Ishikawa (cell line): ENCODE results near the gene EMILIN3.

Experiments used
- CEBPB ChIP-seq: IDR thresholded peaks from 2 replicates; pipeline ENCODE4 v1.6.1; 2012
- CREB1 ChIP-seq: IDR thresholded peaks from 2 replicates; pipeline ENCODE4 v1.6.1; 2012; ENCODE audit warnings: low read depth
- EGR1 ChIP-seq: IDR thresholded peaks from 2 replicates; pipeline ENCODE4 v1.6.1; 2012
- EP300 ChIP-seq: IDR thresholded peaks from 2 replicates; pipeline ENCODE4 v1.6.1; 2012; ENCODE audit warnings: borderline replicate concordance
- FOXM1 ChIP-seq: IDR thresholded peaks from 2 replicates; pipeline ENCODE4 v1.6.1; 2012; ENCODE audit warnings: low read depth, borderline replicate concordance
- NFIC ChIP-seq: IDR thresholded peaks from 2 replicates; pipeline ENCODE4 v1.6.1; 2012
- RAD21 ChIP-seq: IDR thresholded peaks from 2 replicates; pipeline ENCODE4 v1.6.1; 2012; ENCODE audit warnings: low read depth
- TAF1 ChIP-seq: IDR thresholded peaks from 2 replicates; pipeline ENCODE4 v1.6.1; 2012; ENCODE audit warnings: low read depth, mild to moderate bottlenecking
- TCF12 ChIP-seq: IDR thresholded peaks from 2 replicates; pipeline ENCODE4 v1.6.1; 2012; ENCODE audit warnings: low read depth
- TEAD4 ChIP-seq: IDR thresholded peaks from 2 replicates; pipeline ENCODE4 v1.6.1; 2012
- YY1 ChIP-seq: IDR thresholded peaks from 2 replicates; pipeline ENCODE4 v1.6.1; 2012; ENCODE audit warnings: low read depth
- ZBTB7A ChIP-seq: IDR thresholded peaks from 2 replicates; pipeline ENCODE4 v1.6.1; 2012; ENCODE audit warnings: low read depth
- TF ChIP-seq, protein P1 (sequence below): IDR thresholded peaks from 2 replicates; pipeline ENCODE4 v1.6.1; 2012; ENCODE audit warnings: low read depth, mild to moderate bottlenecking
- TF ChIP-seq, protein P2 (sequence below): IDR thresholded peaks from 2 replicates; pipeline ENCODE4 v1.6.1; 2012
- TF ChIP-seq, protein P3 (sequence below): IDR thresholded peaks from 2 replicates; pipeline ENCODE4 v1.6.1; 2012

Gene EMILIN3

DNA sequence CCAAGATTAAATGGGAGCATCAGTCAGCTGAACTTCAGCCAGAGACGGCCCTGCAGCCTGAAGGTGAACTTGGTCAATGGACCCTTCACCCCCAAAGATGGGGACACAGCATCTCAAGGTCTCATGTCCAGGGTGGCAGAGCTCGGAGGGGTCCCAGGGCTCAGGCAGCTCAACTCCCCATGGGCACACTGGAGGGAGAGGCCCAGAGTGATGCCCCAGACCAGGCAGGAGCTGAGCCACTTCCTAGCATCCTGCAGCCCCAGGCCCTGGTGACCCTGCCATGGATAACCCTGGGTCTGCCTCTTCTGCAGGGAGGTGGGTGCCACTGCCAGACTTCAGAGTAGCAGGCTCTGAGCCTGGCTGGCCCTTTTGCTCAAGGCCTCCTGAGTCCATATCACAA is 27.5 kb upstream of the EMILIN3 start:
- TF ChIP-seq RAD21 (no peak), ZBTB7A (no peak), NFIC (no peak), FOXM1 (no peak), TEAD4 (no peak), EP300 (no peak), YY1 (no peak), EGR1 (no peak), CREB1 (no peak), TCF12 (no peak), TAF1 (no peak), CEBPB (no peak)
- TF ChIP-seq, protein P1, sequence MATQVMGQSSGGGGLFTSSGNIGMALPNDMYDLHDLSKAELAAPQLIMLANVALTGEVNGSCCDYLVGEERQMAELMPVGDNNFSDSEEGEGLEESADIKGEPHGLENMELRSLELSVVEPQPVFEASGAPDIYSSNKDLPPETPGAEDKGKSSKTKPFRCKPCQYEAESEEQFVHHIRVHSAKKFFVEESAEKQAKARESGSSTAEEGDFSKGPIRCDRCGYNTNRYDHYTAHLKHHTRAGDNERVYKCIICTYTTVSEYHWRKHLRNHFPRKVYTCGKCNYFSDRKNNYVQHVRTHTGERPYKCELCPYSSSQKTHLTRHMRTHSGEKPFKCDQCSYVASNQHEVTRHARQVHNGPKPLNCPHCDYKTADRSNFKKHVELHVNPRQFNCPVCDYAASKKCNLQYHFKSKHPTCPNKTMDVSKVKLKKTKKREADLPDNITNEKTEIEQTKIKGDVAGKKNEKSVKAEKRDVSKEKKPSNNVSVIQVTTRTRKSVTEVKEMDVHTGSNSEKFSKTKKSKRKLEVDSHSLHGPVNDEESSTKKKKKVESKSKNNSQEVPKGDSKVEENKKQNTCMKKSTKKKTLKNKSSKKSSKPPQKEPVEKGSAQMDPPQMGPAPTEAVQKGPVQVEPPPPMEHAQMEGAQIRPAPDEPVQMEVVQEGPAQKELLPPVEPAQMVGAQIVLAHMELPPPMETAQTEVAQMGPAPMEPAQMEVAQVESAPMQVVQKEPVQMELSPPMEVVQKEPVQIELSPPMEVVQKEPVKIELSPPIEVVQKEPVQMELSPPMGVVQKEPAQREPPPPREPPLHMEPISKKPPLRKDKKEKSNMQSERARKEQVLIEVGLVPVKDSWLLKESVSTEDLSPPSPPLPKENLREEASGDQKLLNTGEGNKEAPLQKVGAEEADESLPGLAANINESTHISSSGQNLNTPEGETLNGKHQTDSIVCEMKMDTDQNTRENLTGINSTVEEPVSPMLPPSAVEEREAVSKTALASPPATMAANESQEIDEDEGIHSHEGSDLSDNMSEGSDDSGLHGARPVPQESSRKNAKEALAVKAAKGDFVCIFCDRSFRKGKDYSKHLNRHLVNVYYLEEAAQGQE = no peak
- TF ChIP-seq, protein P2, sequence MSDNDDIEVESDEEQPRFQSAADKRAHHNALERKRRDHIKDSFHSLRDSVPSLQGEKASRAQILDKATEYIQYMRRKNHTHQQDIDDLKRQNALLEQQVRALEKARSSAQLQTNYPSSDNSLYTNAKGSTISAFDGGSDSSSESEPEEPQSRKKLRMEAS = no peak
- TF ChIP-seq, protein P3, sequence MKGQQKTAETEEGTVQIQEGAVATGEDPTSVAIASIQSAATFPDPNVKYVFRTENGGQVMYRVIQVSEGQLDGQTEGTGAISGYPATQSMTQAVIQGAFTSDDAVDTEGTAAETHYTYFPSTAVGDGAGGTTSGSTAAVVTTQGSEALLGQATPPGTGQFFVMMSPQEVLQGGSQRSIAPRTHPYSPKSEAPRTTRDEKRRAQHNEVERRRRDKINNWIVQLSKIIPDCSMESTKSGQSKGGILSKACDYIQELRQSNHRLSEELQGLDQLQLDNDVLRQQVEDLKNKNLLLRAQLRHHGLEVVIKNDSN = no peak

DNA sequence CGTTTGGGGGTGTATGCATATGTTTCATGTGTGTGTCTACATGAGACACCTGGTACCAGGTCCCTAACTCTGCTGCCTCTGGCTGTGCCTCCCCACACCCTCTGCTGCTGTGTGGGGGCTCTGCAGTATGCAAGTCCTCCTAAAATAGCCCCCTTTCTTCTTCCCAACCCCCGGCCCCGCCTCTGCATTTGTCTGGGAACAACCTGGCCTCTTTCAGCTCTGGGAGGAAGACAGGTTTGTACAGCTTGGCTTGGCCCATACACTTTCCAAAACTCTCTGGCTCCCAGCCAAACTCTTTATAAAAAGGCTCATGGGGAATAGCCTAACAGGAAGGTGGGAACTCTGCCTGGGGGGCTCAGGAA is 27.1 kb upstream of the EMILIN3 start:
- TF ChIP-seq YY1 (no peak), EGR1 (no peak), FOXM1 (no peak), TAF1 (no peak), ZBTB7A (no peak), RAD21 (no peak)

DNA sequence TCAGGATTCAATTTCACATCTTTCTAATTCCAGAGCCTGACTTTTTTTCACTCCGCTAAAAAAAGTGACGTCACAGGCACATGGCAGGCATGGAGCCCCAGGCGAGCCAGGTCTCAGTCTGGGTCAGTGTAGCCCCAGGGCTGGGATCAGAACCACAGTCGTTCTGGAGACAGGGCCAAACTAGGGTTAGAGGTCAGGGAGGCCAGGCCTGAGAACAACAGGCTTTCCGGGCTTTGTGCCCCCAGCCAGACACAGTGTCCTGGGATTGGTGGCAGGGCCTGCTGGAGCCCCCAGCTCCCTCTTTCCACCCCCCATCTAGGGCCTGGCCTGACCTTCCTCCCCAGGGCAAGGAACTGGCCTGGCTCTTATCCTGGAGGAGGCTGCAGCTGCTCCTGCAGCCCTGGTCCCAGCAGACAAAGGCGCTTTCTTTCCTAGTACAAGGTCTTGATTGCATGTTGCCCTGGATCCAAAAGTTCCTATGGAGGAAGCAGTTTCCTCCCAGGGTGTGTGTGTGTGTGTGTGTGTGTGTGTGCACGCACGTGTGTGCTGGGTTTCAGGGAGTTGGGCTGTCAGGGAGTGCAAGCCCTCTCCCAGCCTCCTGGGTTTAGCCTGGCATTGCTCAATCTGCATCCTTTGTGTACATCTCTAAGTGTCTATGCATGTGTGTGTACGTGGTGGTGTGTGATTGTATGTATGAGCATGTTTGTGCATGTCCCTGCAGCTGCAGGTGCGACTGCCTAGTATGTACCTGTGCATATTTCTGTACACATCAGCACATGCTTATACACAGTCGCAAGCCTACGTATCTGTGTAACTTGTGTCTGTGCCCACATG is 26.5 kb upstream of the EMILIN3 start:
- TF ChIP-seq TAF1 = no peak

DNA sequence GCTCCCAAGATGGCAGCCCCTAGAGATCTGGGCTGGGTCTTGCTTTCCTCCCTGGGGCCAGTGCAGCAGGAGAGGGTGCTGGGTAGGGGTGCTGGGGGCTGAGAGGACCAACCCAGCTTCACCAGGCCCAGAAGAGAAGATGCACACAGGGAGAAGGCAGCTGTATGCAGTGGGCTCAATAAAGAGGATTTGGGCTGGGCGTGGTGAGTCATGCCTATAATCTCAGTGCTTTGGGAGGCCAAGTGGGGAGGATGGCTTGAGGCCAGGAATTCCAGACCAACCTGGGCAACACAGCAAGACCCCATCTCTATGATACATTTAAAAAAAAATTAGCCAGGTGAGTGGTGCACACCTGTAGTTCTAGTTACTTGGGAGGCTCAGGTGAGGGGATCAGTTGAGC is 25.7 kb upstream of the EMILIN3 start:
- no peak for TF ChIP-seq NFIC
- TF ChIP-seq, protein P2 = no peak
- TF ChIP-seq TEAD4 = no peak
- TF ChIP-seq, protein P3 = no peak
- no peak for TF ChIP-seq YY1
- TF ChIP-seq, protein P1 = no peak
- TF ChIP-seq RAD21 = no peak
- no peak for TF ChIP-seq TAF1
- no peak for TF ChIP-seq TCF12

DNA sequence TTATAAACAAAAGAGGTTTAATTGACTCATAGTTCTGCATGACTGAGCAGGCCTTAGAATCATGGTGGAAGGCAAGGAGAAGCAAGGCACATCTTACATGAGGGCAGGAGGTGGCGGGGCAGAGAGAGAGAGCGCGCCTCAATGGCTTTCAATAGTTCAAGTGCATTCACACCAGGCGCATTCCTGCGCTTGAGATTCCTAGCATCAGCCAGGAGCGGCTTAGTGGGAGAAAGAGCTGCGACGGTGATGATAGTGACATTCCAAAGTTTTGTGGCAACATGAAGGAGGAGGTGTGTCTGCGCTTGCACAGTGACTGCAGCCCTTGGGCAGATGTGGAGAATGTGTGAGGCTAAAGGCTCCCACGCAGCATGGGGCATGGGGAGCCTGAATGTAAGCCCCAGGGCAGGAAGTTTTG is 25.0 kb upstream of the EMILIN3 start:
- no peak for TF ChIP-seq EP300
- no peak for TF ChIP-seq TCF12
- no peak for TF ChIP-seq TEAD4
- no peak for TF ChIP-seq NFIC
- no peak for TF ChIP-seq YY1
- TF ChIP-seq FOXM1 = no peak
- TF ChIP-seq EGR1 = no peak
- no peak for TF ChIP-seq RAD21
- TF ChIP-seq, protein P1 = no peak
- TF ChIP-seq CREB1 = no peak
- no peak for TF ChIP-seq CEBPB
